ENCODE results near the gene ZNF496.

DNA sequence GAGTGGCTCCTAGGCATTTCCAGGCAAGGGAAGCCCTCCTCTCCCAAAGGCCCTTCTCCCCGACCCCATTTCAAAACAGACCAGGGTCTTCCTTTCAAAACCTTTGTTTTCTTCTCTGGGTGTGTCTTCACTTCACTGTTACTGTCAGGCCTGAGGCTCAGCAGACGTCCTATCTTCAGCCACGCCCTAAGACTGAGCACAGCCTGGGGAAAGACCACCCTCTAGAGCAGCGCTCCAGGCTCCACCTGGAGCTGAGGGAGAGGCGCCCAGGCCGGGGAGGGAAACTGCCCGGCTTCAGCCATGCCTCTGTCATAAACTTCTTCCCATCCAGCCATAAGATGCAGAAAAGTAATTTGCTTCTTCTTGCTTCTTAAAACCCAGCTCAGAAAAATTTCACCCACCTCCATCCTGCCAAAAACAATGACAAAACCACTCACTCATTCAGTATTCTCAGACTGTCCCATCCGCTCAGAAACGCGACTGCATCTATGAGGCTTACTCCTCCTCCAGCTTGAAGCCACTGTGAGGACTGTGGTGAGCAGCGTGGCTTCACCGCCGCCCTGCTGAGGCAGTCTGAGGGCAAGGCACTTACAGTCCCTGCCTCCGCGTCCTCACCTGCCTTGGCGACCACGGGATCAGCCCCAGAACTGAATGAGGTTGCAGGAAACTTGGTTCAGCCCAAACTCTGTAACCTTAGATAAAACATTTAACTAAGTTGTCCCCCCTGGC, 39.7 kb downstream of the ZNF496 start:
- TF ChIP-seq POLR2A (IDR thresholded peaks at IDR 0.05): no peak
- TF ChIP-seq, protein P1, sequence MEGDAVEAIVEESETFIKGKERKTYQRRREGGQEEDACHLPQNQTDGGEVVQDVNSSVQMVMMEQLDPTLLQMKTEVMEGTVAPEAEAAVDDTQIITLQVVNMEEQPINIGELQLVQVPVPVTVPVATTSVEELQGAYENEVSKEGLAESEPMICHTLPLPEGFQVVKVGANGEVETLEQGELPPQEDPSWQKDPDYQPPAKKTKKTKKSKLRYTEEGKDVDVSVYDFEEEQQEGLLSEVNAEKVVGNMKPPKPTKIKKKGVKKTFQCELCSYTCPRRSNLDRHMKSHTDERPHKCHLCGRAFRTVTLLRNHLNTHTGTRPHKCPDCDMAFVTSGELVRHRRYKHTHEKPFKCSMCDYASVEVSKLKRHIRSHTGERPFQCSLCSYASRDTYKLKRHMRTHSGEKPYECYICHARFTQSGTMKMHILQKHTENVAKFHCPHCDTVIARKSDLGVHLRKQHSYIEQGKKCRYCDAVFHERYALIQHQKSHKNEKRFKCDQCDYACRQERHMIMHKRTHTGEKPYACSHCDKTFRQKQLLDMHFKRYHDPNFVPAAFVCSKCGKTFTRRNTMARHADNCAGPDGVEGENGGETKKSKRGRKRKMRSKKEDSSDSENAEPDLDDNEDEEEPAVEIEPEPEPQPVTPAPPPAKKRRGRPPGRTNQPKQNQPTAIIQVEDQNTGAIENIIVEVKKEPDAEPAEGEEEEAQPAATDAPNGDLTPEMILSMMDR (IDR thresholded peaks at IDR 0.05): no peak
